HepG2 (cell line): ENCODE measurements around the gene TRIM31. TPM values are rescaled to one million over a fixed set of nuclear protein-coding genes. Genes with fewer than 3 reads are reported as not detected.
A peak's percentile ranks its signal among the peaks of the same experiment; 100 is the strongest.

Experiments used
- ATAC-seq: fragments of 200-7000 bp; cut with Tn5 transposase; 3 replicates; pipeline ENCODE4 v1.9.1; 2020; ENCODE audit warnings: mild to moderate bottlenecking, moderate library complexity
- BruUV-seq: library from RNA; stranded (reverse); fragments of 400-500 nt; replicated peaks from 2 replicates; lab custom pipeline; 2021; lab: Mats Ljungman, UMichigan
- CTCF ChIA-PET: fragments of 300-600 bp; formaldehyde crosslinking; extraction: SDS; loops from one replicate; lab custom pipeline; 2021; ENCODE audit warnings: low total read pairs, inconsistent platforms, low intra/inter-chr PET ratio; lab: Yijun Ruan, JAX
- POLR2A ChIA-PET: fragments of 350-600 bp; sonication (Branson Sonifier 250); formaldehyde crosslinking; loops from one replicate; lab custom pipeline; 2020; ENCODE audit warnings: antibody characterized with exemption, inconsistent platforms; lab: Yijun Ruan, JAX
- DNase-seq: peaks from one replicate; pipeline ENCODE4 v3.0.0-alpha.2; 2015; ENCODE audit warnings: low spot score
- FAIRE-seq: peaks from 3 replicates; lab custom pipeline; 2011; peaks lifted over from hg19 to GRCh38; lab: Jason Lieb, UNC
- H2AFZ ChIP-seq: one replicate; pipeline ENCODE4 v1.6.1; 2011; ENCODE audit warnings: low read length, inconsistent platforms
- H3K27ac ChIP-seq: fragments of 300-600 bp; 3 replicates; pipeline ENCODE4 v1.8.0; 2011; ENCODE audit warnings: mixed run types, mild to moderate bottlenecking, mixed read lengths, low read length, inconsistent platforms; ENCODE audit not compliant: insufficient read depth; ENCODE audit errors: extremely low read length
- H3K27me3 ChIP-seq, 2 experiments: fragments of 200-600 bp in 1 of 2; 2 replicates in 1 of 2; 3 replicates in 1 of 2; pipeline versions ENCODE4 v1.6.0 to v1.8.0; 2011; ENCODE audit warnings: low read length in 2 of 2, mild to moderate bottlenecking in 2 of 2, moderate library complexity in 2 of 2, inconsistent platforms in 1 of 2; ENCODE audit not compliant: insufficient read depth in 2 of 2, control insufficient read depth in 1 of 2
- H3K36me3 ChIP-seq, 2 experiments: fragments of 200-600 bp in 1 of 2; replicated peaks in 1 of 2; 2 replicates in 1 of 2; 3 replicates in 1 of 2; pipeline versions ENCODE4 v1.5.1 to v1.8.0; 2011; ENCODE audit warnings: low read length in 2 of 2, inconsistent platforms in 1 of 2; ENCODE audit not compliant: insufficient read depth in 2 of 2, control insufficient read depth in 1 of 2
- H3K4me1 ChIP-seq: 2 replicates; pipeline ENCODE4 v1.5.1; 2012; ENCODE audit warnings: low read length, inconsistent platforms; ENCODE audit not compliant: insufficient read depth
- H3K4me2 ChIP-seq: 2 replicates; pipeline ENCODE4 v1.6.0; 2011; ENCODE audit warnings: low read depth, low read length, inconsistent platforms
- H3K4me3 ChIP-seq, 3 experiments: fragments of 200-600 bp in 1 of 3; sonication (generic), shearing (Covaris generic) in 1 of 3; replicated peaks in 1 of 3; 2 replicates each; pipeline ENCODE4 v1.5.1; 2011 to 2016; ENCODE audit warnings: low read length in 3 of 3, inconsistent platforms in 2 of 3, low read depth in 2 of 3, mild to moderate bottlenecking in 2 of 3, control low read depth in 1 of 3, mixed read lengths in 1 of 3; ENCODE audit not compliant: insufficient read depth in 1 of 3
- H3K79me2 ChIP-seq: one replicate; pipeline ENCODE4 v1.6.1; 2011; ENCODE audit warnings: low read length, inconsistent platforms; ENCODE audit not compliant: insufficient read depth
- H3K9ac ChIP-seq: 2 replicates; pipeline ENCODE4 v1.6.0; 2011; ENCODE audit warnings: mild to moderate bottlenecking, low read depth, low read length, inconsistent platforms; ENCODE audit not compliant: insufficient read depth
- H3K9me3 ChIP-seq: 2 replicates; pipeline ENCODE4 v1.5.1; 2012; ENCODE audit warnings: mild to moderate bottlenecking, low read length
- H4K20me1 ChIP-seq: 2 replicates; pipeline ENCODE4 v1.6.0; 2011; ENCODE audit warnings: inconsistent platforms, mild to moderate bottlenecking, low read length, moderate library complexity; ENCODE audit not compliant: insufficient read depth
- HDAC1 ChIP-seq: sonication (generic); formaldehyde crosslinking; IDR thresholded peaks from 2 replicates; pipeline ENCODE4 v1.5.1; 2020; ENCODE audit warnings: mild to moderate bottlenecking, missing genetic modification reagents
- HOXA3 ChIP-seq: sonication (generic); formaldehyde crosslinking; IDR thresholded peaks from 2 replicates; pipeline ENCODE4 v1.5.0; 2020; ENCODE audit warnings: missing genetic modification reagents
- NFATC3 ChIP-seq: sonication (generic); formaldehyde crosslinking; IDR thresholded peaks from 2 replicates; pipeline ENCODE4 v1.5.1; 2020; ENCODE audit warnings: mild to moderate bottlenecking, missing genetic modification reagents
- NFYB ChIP-seq: sonication (generic); formaldehyde crosslinking; IDR thresholded peaks from 2 replicates; pipeline ENCODE4 v1.4.0; 2020; ENCODE audit warnings: missing genetic modification reagents
- RAD21 ChIP-seq: fragments of 450-650 bp; formaldehyde crosslinking; IDR thresholded peaks from 2 replicates; pipeline ENCODE4 v1.5.0; 2020; ENCODE audit warnings: mild to moderate bottlenecking
- SATB2 ChIP-seq: sonication (generic); formaldehyde crosslinking; IDR thresholded peaks from 2 replicates; pipeline ENCODE4 v1.5.0; 2020; ENCODE audit warnings: missing genetic modification reagents
- SOX13 ChIP-seq, 3 experiments: fragments of 450-650 bp in 1 of 3; sonication (generic) in 1 of 3; formaldehyde crosslinking in 1 of 3; IDR thresholded peaks in 2 of 3; conservative IDR thresholded peaks in 1 of 3; 2 replicates each; pipeline versions ENCODE4 v1.5.0 to v1.6.1; 2016 to 2020; ENCODE audit warnings: antibody characterized with exemption in 1 of 3, mild to moderate bottlenecking in 1 of 3, missing compliant biosample characterization in 1 of 3, missing genetic modification reagents in 1 of 3, moderate library complexity in 1 of 3
- ZC3H13 ChIP-seq: sonication (generic); formaldehyde crosslinking; IDR thresholded peaks from 2 replicates; pipeline ENCODE4 v1.8.1; 2023; ENCODE audit warnings: mild to moderate bottlenecking, missing genetic modification reagents, moderate library complexity
- ZNF260 ChIP-seq: sonication (generic); formaldehyde crosslinking; IDR thresholded peaks from 2 replicates; pipeline ENCODE4 v1.4.0; 2020; ENCODE audit warnings: missing genetic modification reagents, low read depth, mild to moderate bottlenecking, borderline replicate concordance
- ZNF329 ChIP-seq: sonication (generic); formaldehyde crosslinking; IDR thresholded peaks from 2 replicates; pipeline ENCODE4 v1.9.0; 2021; ENCODE audit warnings: low read depth, mild to moderate bottlenecking, missing genetic modification reagents
- ZNF451 ChIP-seq: sonication (generic); formaldehyde crosslinking; IDR thresholded peaks from 2 replicates; pipeline ENCODE4 v1.5.0; 2020; ENCODE audit warnings: mild to moderate bottlenecking, missing genetic modification reagents
- ZNF468 ChIP-seq: sonication (generic); formaldehyde crosslinking; IDR thresholded peaks from 2 replicates; pipeline ENCODE4 v1.8.0; 2022; ENCODE audit warnings: mild to moderate bottlenecking, moderate library complexity, missing genetic modification reagents
- ZNF607 ChIP-seq: sonication (generic); formaldehyde crosslinking; IDR thresholded peaks from 2 replicates; pipeline ENCODE4 v1.5.1; 2020; ENCODE audit warnings: missing genetic modification reagents, mild to moderate bottlenecking, borderline replicate concordance
- ZNF615 ChIP-seq: sonication (generic); formaldehyde crosslinking; IDR thresholded peaks from 2 replicates; pipeline ENCODE4 v1.5.0; 2020; ENCODE audit warnings: mild to moderate bottlenecking, missing genetic modification reagents, borderline replicate concordance
- ZSCAN31 ChIP-seq: sonication (generic); formaldehyde crosslinking; IDR thresholded peaks from 2 replicates; pipeline ENCODE4 v1.5.0; 2020; ENCODE audit warnings: low read depth, mild to moderate bottlenecking, missing genetic modification reagents
- WGBS: methylation state at CpG from one replicate; pipeline ENCODE4 v1.1.6; 2017; ENCODE audit warnings: low lambda C conversion rate; 5-methylcytosine and 5-hydroxymethylcytosine counted together
- in situ Hi-C: cut with HindIII; loops from 2 replicates; pipeline ENCODE4 v1.10.0; 2017; ENCODE audit warnings: low pct_unique_long_range_greater_than_20kb; ENCODE audit not compliant: extremely low pct_ligation_motif_present
- intact Hi-C: fragments of 100-400 bp; cut with micrococcal nuclease; formaldehyde crosslinking; loops from one replicate; pipeline ENCODE4 v1.10.0; 2022; ENCODE audit not compliant: unreplicated experiment
- polyA plus RNA-seq, 8 experiments: library from polyadenylated mRNA; depleted of rRNA in 3 of 8; stranded (reverse) in 7 of 8; unstranded in 1 of 8; fragments of >200 nt; fragmentation: Illumina TruSeq in 4 of 8; extraction: Trizol in 4 of 8; gene quantifications; 2 replicates each; pipeline versions ENCODE4 v1.2.1 to v1.2.3, GENCODE V29; 2011 to 2016; ENCODE audit warnings: low read depth in 4 of 8, missing spikeins in 1 of 8, mixed read lengths in 1 of 8; ENCODE audit not compliant: insufficient read depth in 1 of 8
- total RNA-seq, 5 experiments: library from RNA; depleted of rRNA; stranded (reverse); fragments of >200 nt; fragmentation: Illumina TruSeq; extraction: Trizol; gene quantifications; 2 replicates each; pipeline ENCODE4 v1.2.3, GENCODE V29; 2016; ENCODE audit warnings: low read depth in 1 of 5
- TF ChIP-seq, protein P1 (sequence below): sonication (generic); formaldehyde crosslinking; IDR thresholded peaks from 2 replicates; pipeline ENCODE4 v1.4.0; 2020; ENCODE audit warnings: mild to moderate bottlenecking, missing genetic modification reagents
- TF ChIP-seq, protein P2 (sequence below): sonication (generic); formaldehyde crosslinking; conservative IDR thresholded peaks from 2 replicates; pipeline ENCODE4 v1.8.1; 2023; ENCODE audit warnings: missing genetic modification reagents

The TRIM31 gene
- total and polyA plus RNA-seq, 2 of the 13 experiments (the other 11 are each of a cell fraction or from before 2014, with no cell fraction given): 0.13 to 0.51 TPM

DNA sequence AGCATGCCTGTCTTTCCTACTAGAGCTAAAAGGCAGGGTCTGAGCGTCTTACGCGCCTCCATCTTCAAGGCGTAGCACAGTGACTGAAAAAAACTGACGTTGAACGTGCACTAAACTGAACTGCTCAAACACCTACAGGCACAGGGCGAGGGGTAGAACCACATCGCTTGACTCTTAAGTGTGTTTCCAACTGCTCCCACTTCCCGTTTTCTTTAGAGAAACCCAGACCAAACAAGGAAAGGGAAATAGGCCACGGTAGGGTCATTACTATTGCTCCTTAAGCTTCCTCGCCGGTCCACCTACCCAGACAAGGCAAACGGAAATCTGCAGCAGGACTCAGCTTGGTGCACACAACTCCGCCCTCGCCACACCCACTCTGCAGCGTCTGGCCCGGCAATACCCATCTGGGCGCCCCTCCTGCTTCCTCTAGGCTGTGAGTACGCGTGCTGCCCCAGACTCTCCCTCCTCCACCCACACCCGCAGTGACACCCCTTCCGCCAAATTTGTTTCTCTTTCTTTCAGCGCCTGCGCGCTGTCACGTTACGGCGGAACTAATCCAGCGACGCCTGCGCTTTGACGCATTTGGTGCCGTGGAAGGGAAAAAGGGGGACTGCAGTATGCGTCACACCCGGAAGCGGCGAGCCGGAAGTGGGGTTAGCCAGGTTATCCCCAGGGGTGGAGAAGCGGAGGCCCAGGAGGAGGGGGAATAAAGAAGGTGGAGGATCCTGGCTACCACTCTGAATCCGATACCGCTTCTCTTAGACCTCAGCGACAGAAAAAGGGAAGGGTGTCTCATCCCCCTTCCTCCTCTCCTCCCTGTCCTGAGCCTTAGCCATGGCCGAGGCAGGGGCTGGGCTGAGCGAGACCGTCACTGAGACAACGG is 46.1 kb downstream of the TRIM31 start, which contains the start of gene PPP1R11:
Gene PPP1R11, plus strand, starts transcription at position 622 of the 883 bp plus-strand sequence. Its CDS starts 213 bp downstream, at position 835.
- Histone ChIP-seq H2AFZ (peak within 1 kb of the TSS; percentile 78), H3K9me3 (no peaks in the 10 kb centered on the region), H3K27me3 (no peaks in the 10 kb centered on the region; a peak in 1 of 5 replicates), H4K20me1 (no peaks in the 10 kb centered on the region), H3K4me1 (peaks cover 36% of the 10 kb centered on the region), H3K79me2 (peaks cover 25% of the 10 kb centered on the region), H3K27ac (peak within 1 kb of the TSS; percentile 66), H3K36me3 (peaks cover 0 to 6% of the 10 kb centered on the region in 2 experiments; a peak in 2 of 5 replicates), H3K4me2 (peak within 1 kb of the TSS; percentile 97), H3K9ac (peak within 1 kb of the TSS; percentile 75), H3K4me3 (peak within 1 kb of the TSS; percentile 70 to 82 (median 75))
- POLR2A ChIA-PET: interaction anchor here (0.5 to 2.8 kb wide), 10 partner anchors 16 to 245 kb away, joined by 3 to 31 read pairs (median 4); partner anchors contain the start of genes TRIM15, TRIM26 and TRIM40
- under 1% methylated on average over 43 of the region's 46 CpGs for WGBS
- intact Hi-C loops: loop anchor here (2.0 kb wide), 2 partner anchors 36 to 68 kb away; no protein-coding TSS in a partner anchor
- CTCF ChIA-PET: no interaction called here
- ATAC-seq (peak; percentile 99), DNase-seq (peak; percentile 99), FAIRE-seq (peak; percentile 98)
- in situ Hi-C loops: no loop called here
- no TSS peak for BruUV-seq
- TF ChIP-seq HOXA3 (CRISPR knock-in tag): peak; percentile 87
- TF ChIP-seq ZNF615 (CRISPR knock-in tag): no peak
- no peak for TF ChIP-seq SOX13 (IDR thresholded peaks at IDR 0.05)
- 0 out of 4 replicates have a peak, but pooled peaks of 1 of the 2 experiments have one; percentile 29 for TF ChIP-seq SOX13 (CRISPR knock-in tag; conservative IDR thresholded peaks at IDR 0.05 in 1 of 2, IDR thresholded peaks at IDR 0.05 in 1 of 2)
- TF ChIP-seq NFYB: 0 out of 2 replicates have a peak, but pooled peaks have one; percentile 52
- TF ChIP-seq HDAC1 (CRISPR knock-in tag): peak; percentile 98
- TF ChIP-seq, protein P1, sequence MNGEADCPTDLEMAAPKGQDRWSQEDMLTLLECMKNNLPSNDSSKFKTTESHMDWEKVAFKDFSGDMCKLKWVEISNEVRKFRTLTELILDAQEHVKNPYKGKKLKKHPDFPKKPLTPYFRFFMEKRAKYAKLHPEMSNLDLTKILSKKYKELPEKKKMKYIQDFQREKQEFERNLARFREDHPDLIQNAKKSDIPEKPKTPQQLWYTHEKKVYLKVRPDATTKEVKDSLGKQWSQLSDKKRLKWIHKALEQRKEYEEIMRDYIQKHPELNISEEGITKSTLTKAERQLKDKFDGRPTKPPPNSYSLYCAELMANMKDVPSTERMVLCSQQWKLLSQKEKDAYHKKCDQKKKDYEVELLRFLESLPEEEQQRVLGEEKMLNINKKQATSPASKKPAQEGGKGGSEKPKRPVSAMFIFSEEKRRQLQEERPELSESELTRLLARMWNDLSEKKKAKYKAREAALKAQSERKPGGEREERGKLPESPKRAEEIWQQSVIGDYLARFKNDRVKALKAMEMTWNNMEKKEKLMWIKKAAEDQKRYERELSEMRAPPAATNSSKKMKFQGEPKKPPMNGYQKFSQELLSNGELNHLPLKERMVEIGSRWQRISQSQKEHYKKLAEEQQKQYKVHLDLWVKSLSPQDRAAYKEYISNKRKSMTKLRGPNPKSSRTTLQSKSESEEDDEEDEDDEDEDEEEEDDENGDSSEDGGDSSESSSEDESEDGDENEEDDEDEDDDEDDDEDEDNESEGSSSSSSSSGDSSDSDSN (CRISPR knock-in tag): peak; percentile 92
- TF ChIP-seq ZNF607 (CRISPR knock-in tag): peak; percentile 68
- no peak for TF ChIP-seq ZNF468
- peak; percentile 3; the same call in 1 of the 2 replicates for TF ChIP-seq RAD21 (CRISPR knock-in tag)
- TF ChIP-seq SATB2 (CRISPR knock-in tag): no peak
- TF ChIP-seq ZNF451 (CRISPR knock-in tag): 0 out of 2 replicates have a peak, but pooled peaks have one; percentile 53
- TF ChIP-seq, protein P2, sequence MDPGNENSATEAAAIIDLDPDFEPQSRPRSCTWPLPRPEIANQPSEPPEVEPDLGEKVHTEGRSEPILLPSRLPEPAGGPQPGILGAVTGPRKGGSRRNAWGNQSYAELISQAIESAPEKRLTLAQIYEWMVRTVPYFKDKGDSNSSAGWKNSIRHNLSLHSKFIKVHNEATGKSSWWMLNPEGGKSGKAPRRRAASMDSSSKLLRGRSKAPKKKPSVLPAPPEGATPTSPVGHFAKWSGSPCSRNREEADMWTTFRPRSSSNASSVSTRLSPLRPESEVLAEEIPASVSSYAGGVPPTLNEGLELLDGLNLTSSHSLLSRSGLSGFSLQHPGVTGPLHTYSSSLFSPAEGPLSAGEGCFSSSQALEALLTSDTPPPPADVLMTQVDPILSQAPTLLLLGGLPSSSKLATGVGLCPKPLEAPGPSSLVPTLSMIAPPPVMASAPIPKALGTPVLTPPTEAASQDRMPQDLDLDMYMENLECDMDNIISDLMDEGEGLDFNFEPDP (CRISPR knock-in tag): no peak
- TF ChIP-seq ZC3H13 (CRISPR knock-in tag): no peak
- TF ChIP-seq ZNF329: peak; percentile 81; the same call in 1 of the 2 replicates
- peak; percentile 93 for TF ChIP-seq ZSCAN31 (CRISPR knock-in tag)
- TF ChIP-seq ZNF260 (CRISPR knock-in tag): no peak
- TF ChIP-seq NFATC3: peak; percentile 85; the same call in 1 of the 2 replicates
